Mesodermal cell (in vitro differentiated cells): ENCODE data around the gene TBC1D8.

Experiments used
- H3K27ac ChIP-seq: 2 replicates; pipeline ENCODE4 v1.7.0; 2013; ENCODE audit warnings: mild to moderate bottlenecking, low read depth, low read length, moderate library complexity; ENCODE audit not compliant: severe bottlenecking
- H3K36me3 ChIP-seq: 2 replicates; pipeline ENCODE4 v1.7.1; 2013; ENCODE audit warnings: mild to moderate bottlenecking, low read length, moderate library complexity; ENCODE audit not compliant: control insufficient read depth, insufficient read depth
- H3K4me1 ChIP-seq: one replicate; pipeline ENCODE4 v1.7.1; 2013; ENCODE audit warnings: mild to moderate bottlenecking, low read length; ENCODE audit not compliant: insufficient read depth, control insufficient read depth, poor library complexity, severe bottlenecking
- H3K4me3 ChIP-seq: 2 replicates; pipeline ENCODE4 v1.7.0; 2013; ENCODE audit warnings: low read length, control low read depth, mild to moderate bottlenecking; ENCODE audit not compliant: insufficient read depth, poor library complexity, severe bottlenecking; ENCODE audit errors: extremely low read depth
- H3K9me3 ChIP-seq: 2 replicates; pipeline ENCODE4 v1.7.1; 2013; ENCODE audit warnings: mild to moderate bottlenecking, low read length, moderate library complexity; ENCODE audit not compliant: control insufficient read depth
- WGBS, 2 experiments: methylation state at CpG; one replicate each; pipeline ENCODE4 v1.1.5; 2013; ENCODE audit warnings: missing lambda C conversion rate in 2 of 2; ENCODE audit not compliant: insufficient coverage in 2 of 2; 5-methylcytosine and 5-hydroxymethylcytosine counted together

Gene TBC1D8

GRCh38 chr2:101011152-101011551 is 140.0 kb downstream of the TBC1D8 start:
- peaks cover 9% of the 10 kb centered on the region for H3K9me3 ChIP-seq
- H3K27ac ChIP-seq = peak overlapping the region; percentile 60
- WGBS, 2 experiments = 88 to 89% methylated on average over 5 to 9 of the region's 10 CpGs
- peaks cover 88% of the 10 kb centered on the region for H3K36me3 ChIP-seq
- H3K4me1 ChIP-seq = no peaks in the 10 kb centered on the region
- H3K4me3 ChIP-seq = no peak overlapping the region

GRCh38 chr2:101007415-101008345 is 143.5 kb downstream of the TBC1D8 start:
- 92 to 93% methylated on average over 6 to 11 of the region's 11 CpGs for WGBS, 2 experiments
- Histone ChIP-seq H3K4me1 (no peaks in the 10 kb centered on the region), H3K4me3 (no peak overlapping the region), H3K27ac (no peak overlapping the region), H3K36me3 (peaks cover 93% of the 10 kb centered on the region), H3K9me3 (no peaks in the 10 kb centered on the region)

- peaks cover 84% of the 10 kb centered on the region for H3K36me3 ChIP-seq
- peaks cover 3% of the 10 kb centered on the region for H3K4me1 ChIP-seq
- H3K9me3 ChIP-seq = peaks cover 5% of the 10 kb centered on the region
- 50 to 80% methylated on average over 1 to 2 of the region's 4 CpGs for WGBS, 2 experiments
- no peak overlapping the region for H3K4me3 ChIP-seq
- H3K27ac ChIP-seq = no peak overlapping the region
Observed at GRCh38 chr2:101006065-101006715, 145.0 kb downstream of the TBC1D8 start.

- Histone ChIP-seq H3K36me3 (peaks cover 70% of the 10 kb centered on the region), H3K4me1 (peaks cover 3% of the 10 kb centered on the region), H3K9me3 (peaks cover 8% of the 10 kb centered on the region), H3K27ac (no peak overlapping the region), H3K4me3 (peak overlapping the region; percentile 15)
- 89 to 91% methylated on average over 8 to 10 of the region's 12 CpGs for WGBS, 2 experiments
Observed at GRCh38 chr2:101004620-101005325, 146.4 kb downstream of the TBC1D8 start.

GRCh38 chr2:101003278-101003775 is 147.9 kb downstream of the TBC1D8 start:
- peaks cover 58% of the 10 kb centered on the region for H3K36me3 ChIP-seq
- WGBS, 2 experiments = 9 to 11% methylated on average over 8 to 9 of the region's 12 CpGs
- peak overlapping the region; percentile 93 for H3K4me3 ChIP-seq
- peaks cover 8% of the 10 kb centered on the region for H3K9me3 ChIP-seq
- H3K4me1 ChIP-seq = peaks cover 3% of the 10 kb centered on the region
- peak overlapping the region; percentile 17 for H3K27ac ChIP-seq

GRCh38 chr2:101002562-101003277 is 148.5 kb downstream of the TBC1D8 start:
- H3K9me3 ChIP-seq = peaks cover 8% of the 10 kb centered on the region
- peaks cover 3% of the 10 kb centered on the region for H3K4me1 ChIP-seq
- WGBS, 2 experiments = 1 to 2% methylated on average over 17 to 20 of the region's 26 CpGs
- peak overlapping the region; percentile 93 for H3K4me3 ChIP-seq
- peak overlapping the region; percentile 94 for H3K27ac ChIP-seq
- peaks cover 52% of the 10 kb centered on the region for H3K36me3 ChIP-seq

GRCh38 chr2:101001691-101002561 is 149.3 kb downstream of the TBC1D8 start, which contains the start of gene RPL31:
Gene RPL31 (plus strand): TSS chr2:101002289. CDS start chr2:101002702, 413 bp downstream.
- 13 to 24% methylated on average over 28 to 38 of the region's 59 CpGs for WGBS, 2 experiments
- peaks cover 44% of the 10 kb centered on the region for H3K36me3 ChIP-seq
- peak within 1 kb of the TSS; percentile 93 for H3K4me3 ChIP-seq
- H3K9me3 ChIP-seq = peaks cover 8% of the 10 kb centered on the region
- peaks cover 3% of the 10 kb centered on the region for H3K4me1 ChIP-seq
- peak within 1 kb of the TSS; percentile 94 for H3K27ac ChIP-seq

- peaks cover 25% of the 10 kb centered on the region for H3K36me3 ChIP-seq
- H3K4me1 ChIP-seq = peaks cover 6% of the 10 kb centered on the region
- peaks cover 8% of the 10 kb centered on the region for H3K9me3 ChIP-seq
- WGBS, 2 experiments = 90% methylated on average over 2 of the region's 2 CpGs; no CpG with 5 or more reads in 1 of the 2 experiments
- H3K27ac ChIP-seq = no peak overlapping the region
- no peak overlapping the region for H3K4me3 ChIP-seq
Observed at GRCh38 chr2:100999995-101000394, 151.2 kb downstream of the TBC1D8 start.

GRCh38 chr2:100998235-100998573 is 153.0 kb downstream of the TBC1D8 start:
- H3K9me3 ChIP-seq = peaks cover 8% of the 10 kb centered on the region
- peaks cover 7% of the 10 kb centered on the region for H3K36me3 ChIP-seq
- H3K27ac ChIP-seq = no peak overlapping the region
- no peak overlapping the region for H3K4me3 ChIP-seq
- 100% methylated on average over 2 to 3 of the region's 6 CpGs for WGBS, 2 experiments
- peaks cover 6% of the 10 kb centered on the region for H3K4me1 ChIP-seq
